Fibroblast of villous mesenchyme (primary cell): ENCODE data around the gene ADAMTS17. TPM values are rescaled to one million over a fixed set of nuclear protein-coding genes. Genes with fewer than 3 reads are reported as not detected.

Source experiments
- DNase-seq: peaks from one replicate; pipeline ENCODE4 v3.0.0-alpha.2; 2010; ENCODE audit warnings: low read depth
- H3K4me3 ChIP-seq: 2 replicates; pipeline ENCODE4 v1.5.1; 2011; ENCODE audit warnings: low read depth, mild to moderate bottlenecking, low read length
- total RNA-seq: library from RNA; depleted of rRNA; stranded (reverse); fragments of >200 nt; gene quantifications from 2 replicates; pipeline ENCODE4 v1.2.3, GENCODE V29; 2012
- TF ChIP-seq, protein P1 (sequence below): IDR thresholded peaks from 2 replicates; pipeline ENCODE4 v1.5.1; 2012; ENCODE audit warnings: low read depth, mild to moderate bottlenecking, low read length; ENCODE audit not compliant: insufficient read depth

ADAMTS17 gene
- total RNA-seq, 1 donor, result under 0.01 TPM

GRCh38 chr15:100050877-100051786 lies 290.6 kb downstream of the ADAMTS17 start:
- TF ChIP-seq, protein P1, sequence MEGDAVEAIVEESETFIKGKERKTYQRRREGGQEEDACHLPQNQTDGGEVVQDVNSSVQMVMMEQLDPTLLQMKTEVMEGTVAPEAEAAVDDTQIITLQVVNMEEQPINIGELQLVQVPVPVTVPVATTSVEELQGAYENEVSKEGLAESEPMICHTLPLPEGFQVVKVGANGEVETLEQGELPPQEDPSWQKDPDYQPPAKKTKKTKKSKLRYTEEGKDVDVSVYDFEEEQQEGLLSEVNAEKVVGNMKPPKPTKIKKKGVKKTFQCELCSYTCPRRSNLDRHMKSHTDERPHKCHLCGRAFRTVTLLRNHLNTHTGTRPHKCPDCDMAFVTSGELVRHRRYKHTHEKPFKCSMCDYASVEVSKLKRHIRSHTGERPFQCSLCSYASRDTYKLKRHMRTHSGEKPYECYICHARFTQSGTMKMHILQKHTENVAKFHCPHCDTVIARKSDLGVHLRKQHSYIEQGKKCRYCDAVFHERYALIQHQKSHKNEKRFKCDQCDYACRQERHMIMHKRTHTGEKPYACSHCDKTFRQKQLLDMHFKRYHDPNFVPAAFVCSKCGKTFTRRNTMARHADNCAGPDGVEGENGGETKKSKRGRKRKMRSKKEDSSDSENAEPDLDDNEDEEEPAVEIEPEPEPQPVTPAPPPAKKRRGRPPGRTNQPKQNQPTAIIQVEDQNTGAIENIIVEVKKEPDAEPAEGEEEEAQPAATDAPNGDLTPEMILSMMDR, result no peak
- DNase-seq, result no peak
- no peak overlapping the region for H3K4me3 ChIP-seq

- TF ChIP-seq, protein P1, result no peak
- no peak overlapping the region for H3K4me3 ChIP-seq
- DNase-seq, result no peak
Observed at GRCh38 chr15:100049936-100050876, 291.6 kb downstream of the ADAMTS17 start.

DNA sequence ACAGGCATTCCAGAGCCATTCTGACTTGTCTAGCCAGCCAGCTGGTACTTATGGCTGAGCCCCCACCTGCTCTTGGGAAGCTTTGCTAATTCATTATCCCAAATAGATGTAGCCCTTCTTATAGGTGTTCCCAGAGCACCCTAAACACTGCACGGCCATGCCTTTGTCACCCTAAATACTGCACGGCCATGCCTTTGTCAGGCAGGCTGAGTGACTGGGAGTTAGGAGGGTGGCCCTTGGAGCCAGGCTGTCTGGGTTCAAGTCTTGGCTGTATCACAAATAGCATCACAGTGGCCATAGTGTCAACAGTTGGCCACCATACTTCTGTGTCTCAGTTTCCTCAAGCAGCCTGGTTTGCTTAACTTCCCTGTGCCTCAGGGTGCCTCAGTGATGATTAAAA lies 292.3 kb downstream of the ADAMTS17 start:
- TF ChIP-seq, protein P1, result no peak
- DNase-seq, result no peak
- no peak overlapping the region for H3K4me3 ChIP-seq

DNA sequence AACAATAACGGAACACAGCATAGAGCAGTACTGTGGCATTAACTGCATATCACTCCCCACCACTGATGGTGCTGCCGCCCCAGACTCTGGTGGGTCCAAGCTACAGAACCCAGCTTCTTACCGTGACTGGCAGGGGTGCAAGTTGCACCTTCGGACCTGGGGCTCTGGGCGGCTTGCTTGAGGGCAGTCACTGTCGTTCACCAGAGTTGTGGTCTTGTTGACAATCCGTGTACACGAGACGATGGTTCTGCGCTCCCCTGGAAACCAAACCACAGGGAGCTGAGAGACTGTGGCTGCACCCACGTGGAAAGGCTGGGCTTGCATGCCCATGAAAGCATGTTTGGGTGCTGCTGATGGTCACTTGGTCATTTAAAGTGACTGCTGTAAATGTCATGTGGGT lies 293.0 kb downstream of the ADAMTS17 start:
- no peak for DNase-seq
- TF ChIP-seq, protein P1, result no peak
- no peak overlapping the region for H3K4me3 ChIP-seq

DNA sequence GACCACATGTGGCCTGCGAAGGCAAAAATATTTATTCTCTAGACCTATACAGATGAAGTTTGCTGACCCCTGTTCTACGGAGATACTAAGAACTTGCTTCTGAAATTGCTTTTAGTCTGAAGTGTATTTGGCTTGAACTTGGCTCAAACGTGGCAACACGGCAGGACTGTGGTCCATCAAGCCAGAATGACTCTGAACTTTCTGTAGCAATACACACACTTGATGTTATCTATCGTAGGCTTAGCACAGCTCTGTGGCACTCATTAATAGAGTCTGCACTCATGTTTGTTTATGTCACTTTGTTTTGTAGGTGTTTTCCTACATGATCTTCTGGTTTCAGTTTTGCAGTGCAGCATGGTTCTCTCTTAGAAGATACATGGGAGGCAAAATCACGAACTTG lies 298.1 kb downstream of the ADAMTS17 start:
- DNase-seq, result peak; percentile 76
- no peak overlapping the region for H3K4me3 ChIP-seq
- TF ChIP-seq, protein P1, result no peak

- peak; percentile 80 for DNase-seq
- H3K4me3 ChIP-seq, result peak overlapping the region; percentile 26
- TF ChIP-seq, protein P1, result no peak
Observed at GRCh38 chr15:100043068-100043641, 298.6 kb downstream of the ADAMTS17 start.
